Measurements from ENCODE around the gene CHRND.

GRCh38 chr2:232567721-232568120 lies 41.8 kb downstream of the CHRND start:
- TF ChIP-seq, protein P1, sequence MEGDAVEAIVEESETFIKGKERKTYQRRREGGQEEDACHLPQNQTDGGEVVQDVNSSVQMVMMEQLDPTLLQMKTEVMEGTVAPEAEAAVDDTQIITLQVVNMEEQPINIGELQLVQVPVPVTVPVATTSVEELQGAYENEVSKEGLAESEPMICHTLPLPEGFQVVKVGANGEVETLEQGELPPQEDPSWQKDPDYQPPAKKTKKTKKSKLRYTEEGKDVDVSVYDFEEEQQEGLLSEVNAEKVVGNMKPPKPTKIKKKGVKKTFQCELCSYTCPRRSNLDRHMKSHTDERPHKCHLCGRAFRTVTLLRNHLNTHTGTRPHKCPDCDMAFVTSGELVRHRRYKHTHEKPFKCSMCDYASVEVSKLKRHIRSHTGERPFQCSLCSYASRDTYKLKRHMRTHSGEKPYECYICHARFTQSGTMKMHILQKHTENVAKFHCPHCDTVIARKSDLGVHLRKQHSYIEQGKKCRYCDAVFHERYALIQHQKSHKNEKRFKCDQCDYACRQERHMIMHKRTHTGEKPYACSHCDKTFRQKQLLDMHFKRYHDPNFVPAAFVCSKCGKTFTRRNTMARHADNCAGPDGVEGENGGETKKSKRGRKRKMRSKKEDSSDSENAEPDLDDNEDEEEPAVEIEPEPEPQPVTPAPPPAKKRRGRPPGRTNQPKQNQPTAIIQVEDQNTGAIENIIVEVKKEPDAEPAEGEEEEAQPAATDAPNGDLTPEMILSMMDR (conservative IDR thresholded peaks at IDR 0.05) = no peak
- TF ChIP-seq EZH2 (IDR thresholded peaks at IDR 0.05; ENCODE audit: low read depth) = no peak

All from PC-9 (cell line).